ENCODE results near the gene TRIM15.
"Not testable (repeated sequence)": the region's sequence is repeated elsewhere in the genome, so short reads cannot be mapped to it uniquely, and the experiment has no call there.

Gene TRIM15

DNA sequence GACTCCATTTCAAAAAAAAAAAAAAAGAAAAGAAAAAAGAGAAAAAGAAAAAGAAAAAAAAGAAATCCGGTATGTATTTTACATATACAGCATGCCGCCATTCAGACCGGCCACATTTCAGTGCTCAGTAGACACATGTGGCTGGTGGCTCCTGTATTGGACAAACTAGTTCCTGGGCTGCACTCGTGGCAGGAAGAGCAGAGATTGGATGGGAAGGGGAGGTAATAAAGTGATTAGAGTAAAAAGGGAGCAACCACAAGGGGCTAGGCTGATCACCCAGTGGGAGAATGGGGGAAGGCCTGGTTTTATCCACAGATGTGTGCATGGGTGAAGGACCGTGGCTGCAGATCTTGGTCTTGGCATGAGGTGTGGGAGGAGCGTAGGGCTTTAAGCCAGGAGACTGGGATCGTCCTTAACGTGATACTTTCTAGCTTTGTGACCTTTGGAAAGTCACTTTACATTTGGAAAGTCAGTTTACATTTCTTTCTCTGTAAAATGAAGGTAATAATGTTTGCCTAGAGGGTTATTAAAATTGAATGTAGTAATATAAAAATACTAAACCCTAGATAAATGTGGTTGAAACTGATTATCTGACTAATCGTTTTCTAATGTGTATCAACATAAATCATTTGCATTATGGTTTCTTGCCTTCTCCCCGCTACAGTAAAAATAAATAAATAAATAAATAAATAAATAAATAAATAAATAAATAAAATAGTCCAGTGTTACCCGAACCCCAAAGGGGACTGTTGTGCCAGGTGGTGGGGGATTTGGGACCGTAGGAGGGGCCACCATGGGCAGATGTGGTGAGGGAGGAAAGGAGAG is 869 bp upstream of the TRIM15 start:
- DNase-seq (ENCODE audit: low read depth in 1 of 2, low spot score in 1 of 2) = no peak
- Histone ChIP-seq H3K4me3 (replicated peaks; ENCODE audit: insufficient read depth, low read length) (no peak overlapping the region), H3K27me3 (ENCODE audit: insufficient read depth, poor library complexity, severe bottlenecking) (peaks cover 3% of the 10 kb centered on the region), H3K27ac (replicated peaks) (no peak overlapping the region)
- TF ChIP-seq, protein P1, sequence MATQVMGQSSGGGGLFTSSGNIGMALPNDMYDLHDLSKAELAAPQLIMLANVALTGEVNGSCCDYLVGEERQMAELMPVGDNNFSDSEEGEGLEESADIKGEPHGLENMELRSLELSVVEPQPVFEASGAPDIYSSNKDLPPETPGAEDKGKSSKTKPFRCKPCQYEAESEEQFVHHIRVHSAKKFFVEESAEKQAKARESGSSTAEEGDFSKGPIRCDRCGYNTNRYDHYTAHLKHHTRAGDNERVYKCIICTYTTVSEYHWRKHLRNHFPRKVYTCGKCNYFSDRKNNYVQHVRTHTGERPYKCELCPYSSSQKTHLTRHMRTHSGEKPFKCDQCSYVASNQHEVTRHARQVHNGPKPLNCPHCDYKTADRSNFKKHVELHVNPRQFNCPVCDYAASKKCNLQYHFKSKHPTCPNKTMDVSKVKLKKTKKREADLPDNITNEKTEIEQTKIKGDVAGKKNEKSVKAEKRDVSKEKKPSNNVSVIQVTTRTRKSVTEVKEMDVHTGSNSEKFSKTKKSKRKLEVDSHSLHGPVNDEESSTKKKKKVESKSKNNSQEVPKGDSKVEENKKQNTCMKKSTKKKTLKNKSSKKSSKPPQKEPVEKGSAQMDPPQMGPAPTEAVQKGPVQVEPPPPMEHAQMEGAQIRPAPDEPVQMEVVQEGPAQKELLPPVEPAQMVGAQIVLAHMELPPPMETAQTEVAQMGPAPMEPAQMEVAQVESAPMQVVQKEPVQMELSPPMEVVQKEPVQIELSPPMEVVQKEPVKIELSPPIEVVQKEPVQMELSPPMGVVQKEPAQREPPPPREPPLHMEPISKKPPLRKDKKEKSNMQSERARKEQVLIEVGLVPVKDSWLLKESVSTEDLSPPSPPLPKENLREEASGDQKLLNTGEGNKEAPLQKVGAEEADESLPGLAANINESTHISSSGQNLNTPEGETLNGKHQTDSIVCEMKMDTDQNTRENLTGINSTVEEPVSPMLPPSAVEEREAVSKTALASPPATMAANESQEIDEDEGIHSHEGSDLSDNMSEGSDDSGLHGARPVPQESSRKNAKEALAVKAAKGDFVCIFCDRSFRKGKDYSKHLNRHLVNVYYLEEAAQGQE (IDR thresholded peaks at IDR 0.05; ENCODE audit: insufficient replicate concordance, low read depth) = no peak
- TF ChIP-seq, protein P2, sequence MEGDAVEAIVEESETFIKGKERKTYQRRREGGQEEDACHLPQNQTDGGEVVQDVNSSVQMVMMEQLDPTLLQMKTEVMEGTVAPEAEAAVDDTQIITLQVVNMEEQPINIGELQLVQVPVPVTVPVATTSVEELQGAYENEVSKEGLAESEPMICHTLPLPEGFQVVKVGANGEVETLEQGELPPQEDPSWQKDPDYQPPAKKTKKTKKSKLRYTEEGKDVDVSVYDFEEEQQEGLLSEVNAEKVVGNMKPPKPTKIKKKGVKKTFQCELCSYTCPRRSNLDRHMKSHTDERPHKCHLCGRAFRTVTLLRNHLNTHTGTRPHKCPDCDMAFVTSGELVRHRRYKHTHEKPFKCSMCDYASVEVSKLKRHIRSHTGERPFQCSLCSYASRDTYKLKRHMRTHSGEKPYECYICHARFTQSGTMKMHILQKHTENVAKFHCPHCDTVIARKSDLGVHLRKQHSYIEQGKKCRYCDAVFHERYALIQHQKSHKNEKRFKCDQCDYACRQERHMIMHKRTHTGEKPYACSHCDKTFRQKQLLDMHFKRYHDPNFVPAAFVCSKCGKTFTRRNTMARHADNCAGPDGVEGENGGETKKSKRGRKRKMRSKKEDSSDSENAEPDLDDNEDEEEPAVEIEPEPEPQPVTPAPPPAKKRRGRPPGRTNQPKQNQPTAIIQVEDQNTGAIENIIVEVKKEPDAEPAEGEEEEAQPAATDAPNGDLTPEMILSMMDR (IDR thresholded peaks at IDR 0.05; ENCODE audit: insufficient read depth, low read length) = no peak
- TF ChIP-seq GABPA (IDR thresholded peaks at IDR 0.05; ENCODE audit: low read depth) (no peak), SPI1 (IDR thresholded peaks at IDR 0.05; ENCODE audit: borderline replicate concordance, low read depth) (no peak), POLR2AphosphoS5 (IDR thresholded peaks at IDR 0.05; ENCODE audit: low read depth) (no peak)

DNA sequence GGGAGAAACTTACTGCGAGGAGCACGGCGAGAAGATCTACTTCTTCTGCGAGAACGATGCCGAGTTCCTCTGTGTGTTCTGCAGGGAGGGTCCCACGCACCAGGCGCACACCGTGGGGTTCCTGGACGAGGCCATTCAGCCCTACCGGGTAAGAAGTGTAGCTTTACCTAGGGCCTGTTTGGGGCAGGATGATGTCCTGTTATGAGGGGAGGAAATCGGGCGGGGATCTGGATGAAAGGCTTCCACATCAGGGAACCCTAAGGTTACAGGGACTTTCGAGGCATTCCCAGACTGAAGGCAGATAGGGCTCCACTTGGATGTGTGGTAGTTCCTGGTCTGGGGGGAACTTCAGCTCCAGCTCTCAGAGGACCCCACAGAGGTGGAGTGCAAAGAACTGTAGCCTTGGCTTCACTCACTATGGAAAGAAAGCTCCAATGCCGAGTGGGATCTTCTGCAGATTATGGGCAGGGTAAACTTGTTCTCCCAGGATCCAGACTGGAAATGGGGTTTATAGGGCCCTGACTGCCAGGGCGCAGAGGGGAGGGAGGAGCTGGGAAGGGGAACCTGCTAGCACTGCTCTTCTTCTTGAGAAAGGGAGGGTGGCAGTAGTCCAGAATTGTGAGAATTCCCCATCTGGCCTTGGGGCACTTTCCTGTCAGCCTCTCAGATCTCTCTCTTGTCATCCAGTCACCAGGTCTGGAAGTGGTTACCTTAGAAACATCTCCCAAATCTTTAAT is 740 bp downstream of the TRIM15 start:
- H3K27ac ChIP-seq (replicated peaks) = no peak overlapping the region
- TF ChIP-seq, protein P2 (IDR thresholded peaks at IDR 0.05; ENCODE audit: insufficient read depth, low read length) = no peak
- H3K27me3 ChIP-seq (ENCODE audit: insufficient read depth, poor library complexity, severe bottlenecking) = peaks cover 12% of the 10 kb centered on the region
- no peak for DNase-seq (ENCODE audit: low read depth in 1 of 2, low spot score in 1 of 2)
- H3K4me3 ChIP-seq (replicated peaks; ENCODE audit: insufficient read depth, low read length) = no peak overlapping the region

DNA sequence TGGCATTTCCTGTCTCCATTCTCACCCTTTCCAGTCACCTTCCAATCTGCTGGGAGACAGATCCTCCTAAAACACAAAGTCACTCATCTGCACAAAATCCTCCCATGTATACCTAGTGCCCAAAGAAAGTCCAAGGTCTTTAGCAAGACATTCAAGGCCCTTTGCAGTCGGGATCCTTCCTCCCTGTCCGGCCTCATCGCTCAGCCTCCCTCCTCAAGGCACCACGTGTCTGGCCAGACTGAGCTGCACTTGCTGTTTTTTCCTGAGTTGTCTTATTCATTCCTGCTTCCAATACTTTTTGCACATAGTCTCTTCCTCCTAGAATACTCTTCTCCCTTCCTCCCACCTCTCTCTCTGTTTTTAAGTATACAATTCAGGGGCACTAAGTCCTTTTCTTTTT is 1.4 kb downstream of the TRIM15 start:
- TF ChIP-seq, protein P1 (IDR thresholded peaks at IDR 0.05; ENCODE audit: insufficient replicate concordance, low read depth) = no peak
- TF ChIP-seq, protein P2 (IDR thresholded peaks at IDR 0.05; ENCODE audit: insufficient read depth, low read length) = no peak
- no peak for TF ChIP-seq SPI1 (IDR thresholded peaks at IDR 0.05; ENCODE audit: borderline replicate concordance, low read depth)
- no peak for TF ChIP-seq POLR2AphosphoS5 (IDR thresholded peaks at IDR 0.05; ENCODE audit: low read depth)
- no peak for TF ChIP-seq GABPA (IDR thresholded peaks at IDR 0.05; ENCODE audit: low read depth)
- no peak for DNase-seq (ENCODE audit: low read depth in 1 of 2, low spot score in 1 of 2)
- Histone ChIP-seq H3K27ac (replicated peaks) (no peak overlapping the region), H3K4me3 (replicated peaks; ENCODE audit: insufficient read depth, low read length) (no peak overlapping the region), H3K27me3 (ENCODE audit: insufficient read depth, poor library complexity, severe bottlenecking) (peaks cover 13% of the 10 kb centered on the region)

DNA sequence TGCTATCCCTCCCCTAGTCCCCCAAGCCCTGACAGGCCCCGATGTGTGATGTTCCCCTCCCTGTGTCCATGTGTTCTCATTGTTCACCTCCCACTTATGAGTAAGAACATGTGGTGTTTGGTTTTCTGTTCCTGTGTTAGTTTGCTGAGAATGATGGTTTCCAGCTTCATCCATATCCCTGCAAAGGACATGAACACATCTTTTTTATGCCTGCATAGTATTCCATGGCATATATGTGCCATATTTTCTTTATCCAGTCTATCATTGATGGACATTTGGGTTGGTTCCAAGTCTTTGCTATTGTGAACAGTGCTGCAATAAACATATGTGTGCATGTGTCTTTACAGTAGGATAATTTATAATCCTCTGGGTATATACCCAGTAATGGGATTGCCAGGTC is 1.9 kb downstream of the TRIM15 start:
- not testable (repeated sequence) for H3K4me3 ChIP-seq (replicated peaks; ENCODE audit: insufficient read depth, low read length); DNase-seq (ENCODE audit: low read depth in 1 of 2, low spot score in 1 of 2); H3K27ac ChIP-seq (replicated peaks)
- H3K27me3 ChIP-seq (ENCODE audit: insufficient read depth, poor library complexity, severe bottlenecking) = peaks cover 15% of the 10 kb centered on the region

Measured in HL-60 (cell line).